OCI-LY1 (cell line): ENCODE data around the gene AURKAIP1.
A peak's percentile ranks its signal among the peaks of the same experiment; 100 is the strongest.

Source experiments
- H2AFZ ChIP-seq: fragments of 200-600 bp; sonication (generic), shearing (Covaris generic); 2 replicates; pipeline ENCODE4 v1.6.0; 2014; ENCODE audit warnings: antibody characterized with exemption, mild to moderate bottlenecking, low read length
- H3F3A ChIP-seq: fragments of 200-600 bp; sonication (generic), shearing (Covaris generic); 2 replicates; pipeline ENCODE4 v1.6.0; 2014; ENCODE audit warnings: mild to moderate bottlenecking, antibody characterized with exemption, low read length, moderate library complexity; ENCODE audit not compliant: insufficient read depth
- H3K27ac ChIP-seq: fragments of 200-600 bp; sonication (generic); 2 replicates; pipeline ENCODE4 v1.5.1; 2014; ENCODE audit warnings: low read length, mixed run types, mild to moderate bottlenecking, low read depth; ENCODE audit not compliant: poor library complexity, severe bottlenecking
- H3K27me3 ChIP-seq: fragments of 200-600 bp; sonication (generic); 2 replicates; pipeline ENCODE4 v1.6.0; 2014; ENCODE audit warnings: antibody characterized with exemption, mild to moderate bottlenecking, low read length, moderate library complexity; ENCODE audit not compliant: insufficient read depth
- H3K36me3 ChIP-seq: fragments of 200-600 bp; sonication (generic); 2 replicates; pipeline ENCODE4 v1.6.1; 2014; ENCODE audit warnings: mild to moderate bottlenecking, antibody characterized with exemption, low read length, moderate library complexity, mixed read lengths; ENCODE audit not compliant: insufficient read depth
- H3K4me1 ChIP-seq: fragments of 200-600 bp; sonication (generic); 2 replicates; pipeline ENCODE4 v1.5.1; 2014; ENCODE audit warnings: mild to moderate bottlenecking, low read length, moderate library complexity; ENCODE audit not compliant: insufficient read depth, severe bottlenecking
- H3K4me2 ChIP-seq: fragments of 200-600 bp; sonication (generic), shearing (Covaris generic); 2 replicates; pipeline ENCODE4 v1.6.1; 2014; ENCODE audit warnings: low read length
- H3K4me3 ChIP-seq: fragments of 200-600 bp; sonication (generic); 2 replicates; pipeline ENCODE4 v1.5.1; 2014; ENCODE audit warnings: low read length, low read depth, mild to moderate bottlenecking, mixed read lengths; ENCODE audit not compliant: poor library complexity, severe bottlenecking
- H3K79me2 ChIP-seq: fragments of 200-600 bp; shearing (Covaris generic); 2 replicates; pipeline ENCODE4 v1.6.1; 2016; ENCODE audit warnings: mixed run types, low read length, mixed read lengths; ENCODE audit not compliant: insufficient read depth
- H3K9ac ChIP-seq: fragments of 200-600 bp; sonication (generic), shearing (Covaris generic); 2 replicates; pipeline ENCODE4 v1.6.1; 2014; ENCODE audit warnings: mild to moderate bottlenecking, low read length, mixed read lengths
- H3K9me2 ChIP-seq: fragments of 200-600 bp; sonication (generic), shearing (Covaris generic); 2 replicates; pipeline ENCODE4 v1.6.1; 2014; ENCODE audit warnings: low read depth, mild to moderate bottlenecking, low read length, mixed read lengths
- H3K9me3 ChIP-seq: fragments of 200-600 bp; shearing (Covaris generic); 2 replicates; pipeline ENCODE4 v1.6.1; 2014; ENCODE audit warnings: low read length, mixed read lengths
- H4K20me1 ChIP-seq: fragments of 200-600 bp; sonication (generic), shearing (Covaris generic); 2 replicates; pipeline ENCODE4 v1.6.0; 2016; ENCODE audit warnings: mild to moderate bottlenecking, low read length; ENCODE audit not compliant: insufficient read depth
- CTCF ChIP-seq: fragments of 200-600 bp; sonication (generic), shearing (Covaris generic); IDR thresholded peaks from 2 replicates; pipeline ENCODE4 v1.5.1; 2017; ENCODE audit warnings: mild to moderate bottlenecking, antibody characterized with exemption, low read length, moderate library complexity, mixed read lengths
- EZH2 ChIP-seq: fragments of 200-600 bp; sonication (generic), shearing (Covaris generic); IDR thresholded peaks from 2 replicates; pipeline ENCODE4 v1.8.0; 2017; ENCODE audit warnings: borderline replicate concordance, mixed run types, mild to moderate bottlenecking, antibody characterized with exemption, low read length, moderate library complexity, mixed read lengths

Gene AURKAIP1

GRCh38 chr1:1377540-1378205 lies 2.7 kb upstream of the AURKAIP1 start:
- Histone ChIP-seq H3K9me2 (no peaks in the 10 kb centered on the region), H2AFZ (no peak overlapping the region), H3K4me3 (no peak overlapping the region), H3K79me2 (peaks cover 10% of the 10 kb centered on the region; the same call in 1 of the 2 replicates), H3F3A (no peaks in the 10 kb centered on the region), H3K4me2 (no peak overlapping the region), H3K27me3 (no peaks in the 10 kb centered on the region), H3K9me3 (no peaks in the 10 kb centered on the region), H3K27ac (no peak overlapping the region), H3K4me1 (peaks cover 30% of the 10 kb centered on the region), H4K20me1 (no peaks in the 10 kb centered on the region), H3K9ac (no peak overlapping the region), H3K36me3 (peaks cover 21% of the 10 kb centered on the region; the same call in 1 of the 2 replicates)
- no peak for TF ChIP-seq CTCF
- no peak for TF ChIP-seq EZH2

- no peaks in the 10 kb centered on the region for H3F3A ChIP-seq
- H3K79me2 ChIP-seq = peaks cover 10% of the 10 kb centered on the region; the same call in 1 of the 2 replicates
- H3K4me2 ChIP-seq = peak overlapping the region; percentile 85
- no peak overlapping the region for H2AFZ ChIP-seq
- peaks cover 37% of the 10 kb centered on the region for H3K4me1 ChIP-seq
- no peaks in the 10 kb centered on the region for H4K20me1 ChIP-seq
- H3K9me3 ChIP-seq = no peaks in the 10 kb centered on the region
- peak overlapping the region; percentile 67; the same call in 1 of the 2 replicates for H3K9ac ChIP-seq
- no peak; the same call in 1 of the 2 replicates for TF ChIP-seq CTCF
- no peak for TF ChIP-seq EZH2
- H3K27ac ChIP-seq = peak overlapping the region; percentile 75
- H3K36me3 ChIP-seq = peaks cover 17% of the 10 kb centered on the region; the same call in 1 of the 2 replicates
- no peaks in the 10 kb centered on the region for H3K9me2 ChIP-seq
- H3K4me3 ChIP-seq = peak overlapping the region; percentile 98
- no peaks in the 10 kb centered on the region for H3K27me3 ChIP-seq
Measured at GRCh38 chr1:1376551-1377226, 1.7 kb upstream of the AURKAIP1 start.

- H3K9me3 ChIP-seq = no peaks in the 10 kb centered on the region
- H3K27ac ChIP-seq = no peak overlapping the region
- H3K4me2 ChIP-seq = peak overlapping the region; percentile 85
- peaks cover 14% of the 10 kb centered on the region; the same call in 1 of the 2 replicates for H3K36me3 ChIP-seq
- H3K9me2 ChIP-seq = no peaks in the 10 kb centered on the region
- H3F3A ChIP-seq = no peaks in the 10 kb centered on the region
- peak overlapping the region; percentile 100 for H3K9ac ChIP-seq
- H3K4me3 ChIP-seq = peak overlapping the region; percentile 98
- peaks cover 39% of the 10 kb centered on the region for H3K4me1 ChIP-seq
- TF ChIP-seq CTCF (no peak), EZH2 (no peak)
- no peaks in the 10 kb centered on the region for H4K20me1 ChIP-seq
- H2AFZ ChIP-seq = no peak overlapping the region
- no peaks in the 10 kb centered on the region for H3K27me3 ChIP-seq
- peaks cover 10% of the 10 kb centered on the region; the same call in 1 of the 2 replicates for H3K79me2 ChIP-seq
Measured at GRCh38 chr1:1374589-1374928, 448 bp downstream of the AURKAIP1 start.
